HAP-1 (cell line): ENCODE data around the gene KDM5C.

Source experiments
- DNase-seq, 2 experiments: peaks; one replicate each; pipeline ENCODE4 v3.0.0-alpha.2; 2016 to 2020; ENCODE audit warnings: low spot score in 2 of 2
- H3K27me3 ChIP-seq: fragments of 250-450 bp; sonication (Bioruptor Pico); 2 replicates; pipeline ENCODE4 v1.5.1; 2020; ENCODE audit warnings: low read depth, mild to moderate bottlenecking, moderate library complexity
- H3K36me3 ChIP-seq: fragments of 250-450 bp; sonication (Bioruptor Pico); replicated peaks from 2 replicates; pipeline ENCODE4 v1.5.1; 2020; ENCODE audit warnings: mild to moderate bottlenecking
- H3K4me1 ChIP-seq: fragments of 250-450 bp; sonication (Bioruptor Pico); 2 replicates; pipeline ENCODE4 v1.5.1; 2020; ENCODE audit warnings: mild to moderate bottlenecking
- H3K4me3 ChIP-seq: fragments of 250-450 bp; sonication (Bioruptor Pico); 2 replicates; pipeline ENCODE4 v1.5.1; 2020; ENCODE audit warnings: mild to moderate bottlenecking, moderate library complexity
- H3K9me3 ChIP-seq: fragments of 250-450 bp; sonication (Bioruptor Pico); 2 replicates; pipeline ENCODE4 v1.5.1; 2020; ENCODE audit warnings: mild to moderate bottlenecking, moderate library complexity
- in situ Hi-C: fragments of 300-500 bp; cut with MboI; formaldehyde crosslinking; loops from 3 replicates; pipeline ENCODE4 v1.14.3; 2020; ENCODE audit warnings: low sequenced_read_pairs, inconsistent platforms, mixed read lengths

The KDM5C gene

DNA sequence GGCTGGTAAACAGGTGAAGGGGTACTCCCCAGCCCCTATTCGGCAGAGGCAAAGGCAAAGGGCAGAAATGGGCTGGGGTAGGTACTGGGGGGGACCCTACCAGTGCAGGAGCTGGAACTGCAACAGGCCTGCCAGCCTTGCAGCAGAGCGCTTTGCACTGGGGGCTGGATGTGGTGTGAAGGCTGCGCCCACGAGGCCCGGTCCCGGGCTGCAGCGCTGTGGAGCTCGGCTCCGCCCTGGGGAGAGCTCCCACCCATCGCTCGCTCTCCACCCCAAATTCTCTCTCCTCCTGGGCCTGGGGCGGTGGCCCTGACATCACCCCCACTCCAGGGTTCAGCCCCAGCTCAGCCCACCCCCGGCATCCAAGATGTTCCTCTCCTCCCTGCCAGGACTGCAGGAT is 32.2 kb upstream of the KDM5C start:
- no peak for DNase-seq
- Histone ChIP-seq H3K9me3 (no peaks in the 10 kb centered on the region), H3K4me3 (no peak overlapping the region), H3K4me1 (no peaks in the 10 kb centered on the region), H3K36me3 (no peaks in the 10 kb centered on the region), H3K27me3 (0 out of 2 replicates have a peak, but pooled peaks cover 2% of the 10 kb centered on the region)
- in situ Hi-C loops = no loop called here

GRCh38 chrX:53256446-53257041 is 31.5 kb upstream of the KDM5C start:
- no peak overlapping the region for H3K4me3 ChIP-seq
- no peaks in the 10 kb centered on the region for H3K27me3 ChIP-seq
- in situ Hi-C loops = no loop called here
- no peaks in the 10 kb centered on the region for H3K9me3 ChIP-seq
- DNase-seq = no peak
- no peaks in the 10 kb centered on the region for H3K4me1 ChIP-seq
- no peaks in the 10 kb centered on the region for H3K36me3 ChIP-seq

DNA sequence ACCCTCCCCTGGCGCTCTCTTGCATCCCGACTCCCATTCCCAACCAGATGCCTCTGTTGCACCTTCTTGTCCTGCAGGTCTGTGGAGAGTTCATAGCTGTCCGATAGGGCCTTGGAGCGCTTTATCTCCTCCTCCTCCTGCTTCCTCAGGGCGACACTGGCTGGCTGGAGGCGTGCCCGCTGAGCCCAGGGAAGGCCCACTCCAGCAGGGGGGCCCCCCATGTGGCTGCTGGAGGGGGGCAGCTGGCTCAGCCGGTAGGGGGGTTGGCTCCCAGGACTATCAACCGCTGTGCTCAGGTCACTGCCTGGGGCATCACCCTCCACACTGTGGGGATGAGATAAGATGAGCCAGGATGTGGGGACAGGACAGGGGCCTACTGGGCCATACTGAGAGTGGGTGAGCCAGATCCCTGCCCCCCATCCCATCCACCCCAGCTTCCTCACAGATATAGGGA is 30.8 kb upstream of the KDM5C start:
- DNase-seq = no peak
- Histone ChIP-seq H3K4me3 (no peak overlapping the region), H3K9me3 (no peaks in the 10 kb centered on the region), H3K36me3 (no peaks in the 10 kb centered on the region), H3K27me3 (no peaks in the 10 kb centered on the region), H3K4me1 (no peaks in the 10 kb centered on the region)
- in situ Hi-C loops = no loop called here

DNA sequence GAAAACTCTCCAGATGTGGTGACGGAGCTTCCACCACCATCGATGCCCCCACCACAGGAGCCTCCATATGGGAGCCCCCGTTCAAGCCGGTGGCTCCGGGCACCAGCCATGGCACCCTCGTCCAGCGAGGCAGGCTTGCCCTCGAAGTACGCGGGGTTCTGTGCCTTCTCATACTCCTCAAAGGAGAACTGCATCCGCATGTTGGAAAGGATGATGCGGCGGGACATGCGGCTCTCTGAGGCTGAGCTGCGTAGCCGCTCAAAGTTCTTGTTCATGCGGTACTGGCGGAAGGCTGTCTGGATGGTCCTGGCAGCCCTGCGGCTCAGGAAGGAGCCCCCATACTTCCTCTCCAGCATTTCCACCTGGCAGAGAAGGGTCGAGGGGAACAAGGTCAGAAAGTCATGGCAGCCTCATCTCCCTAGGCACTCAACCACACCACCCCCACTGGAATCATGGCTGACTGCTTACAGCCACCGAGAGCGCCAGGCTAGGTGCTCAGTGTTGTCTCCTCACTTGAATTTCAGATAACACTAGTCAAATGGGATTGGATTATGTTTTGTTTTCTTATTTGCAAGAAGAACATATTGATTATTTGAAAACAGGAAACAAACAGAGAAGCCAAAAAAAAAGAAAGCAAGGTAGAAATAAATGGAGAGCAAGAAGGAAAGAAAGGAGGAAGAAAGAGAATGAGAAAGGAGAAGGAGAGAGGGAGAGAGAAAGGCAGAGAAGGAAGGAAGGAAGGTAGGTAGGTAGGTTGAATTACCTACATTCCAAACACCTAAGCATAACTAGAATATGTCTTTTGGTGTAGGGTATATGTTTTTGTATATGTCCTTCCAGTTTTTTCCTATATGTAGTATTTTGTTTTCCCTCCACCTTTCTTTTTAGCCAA is 29.8 kb upstream of the KDM5C start:
- Histone ChIP-seq H3K27me3 (no peaks in the 10 kb centered on the region), H3K4me3 (no peak overlapping the region), H3K9me3 (no peaks in the 10 kb centered on the region), H3K36me3 (no peaks in the 10 kb centered on the region), H3K4me1 (no peaks in the 10 kb centered on the region)
- no peak for DNase-seq
- in situ Hi-C loops = no loop called here

GRCh38 chrX:53253293-53254020 is 28.4 kb upstream of the KDM5C start:
- H3K4me1 ChIP-seq = no peaks in the 10 kb centered on the region
- no peaks in the 10 kb centered on the region for H3K9me3 ChIP-seq
- in situ Hi-C loops = no loop called here
- no peak overlapping the region for H3K4me3 ChIP-seq
- H3K27me3 ChIP-seq = no peaks in the 10 kb centered on the region
- DNase-seq = no peak
- no peaks in the 10 kb centered on the region for H3K36me3 ChIP-seq

DNA sequence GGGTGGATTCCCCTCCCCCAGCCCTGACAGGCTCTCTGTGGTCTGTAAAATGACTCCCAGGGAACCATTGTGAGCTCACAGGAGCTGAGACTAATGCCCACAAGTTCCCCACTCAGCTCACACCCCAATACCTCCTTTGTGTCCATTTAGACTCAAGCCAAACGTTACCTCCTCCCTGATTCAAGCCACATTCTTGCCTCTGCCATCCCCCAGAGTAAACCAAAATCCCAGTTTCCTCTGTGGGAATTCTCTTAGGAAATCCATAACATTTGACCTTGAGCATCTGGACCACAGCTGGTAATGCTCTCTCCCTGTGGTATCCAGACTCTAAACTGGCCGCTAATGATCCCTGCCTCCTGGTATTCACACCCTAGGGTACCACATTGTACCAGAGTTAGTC is 26.3 kb upstream of the KDM5C start:
- in situ Hi-C loops = no loop called here
- H3K9me3 ChIP-seq = no peaks in the 10 kb centered on the region
- no peaks in the 10 kb centered on the region for H3K36me3 ChIP-seq

DNA sequence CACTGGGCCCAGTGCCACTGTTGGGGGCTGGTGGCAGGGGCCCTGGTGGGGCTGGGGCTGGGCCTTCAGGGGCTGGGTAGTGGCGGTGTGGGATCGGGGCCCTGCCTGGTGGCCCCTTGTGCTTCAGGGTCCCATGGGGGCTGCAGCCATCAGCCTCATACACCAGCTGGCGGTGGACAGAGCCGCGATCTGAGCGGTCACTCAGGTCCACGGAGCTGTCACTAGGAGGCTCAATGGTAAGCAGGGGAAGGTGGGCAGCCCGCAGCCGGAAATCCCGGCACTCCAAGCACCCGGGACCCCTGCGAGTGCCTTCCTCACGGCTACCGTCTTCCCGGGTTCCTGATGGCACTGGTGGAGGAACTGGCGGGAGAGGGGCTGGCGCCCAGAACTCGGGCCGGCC is 25.5 kb upstream of the KDM5C start:
- H3K4me1 ChIP-seq = no peaks in the 10 kb centered on the region
- H3K4me3 ChIP-seq = no peak overlapping the region
- H3K36me3 ChIP-seq = no peaks in the 10 kb centered on the region
- H3K9me3 ChIP-seq = no peaks in the 10 kb centered on the region
- no peak for DNase-seq
- H3K27me3 ChIP-seq = no peaks in the 10 kb centered on the region
- in situ Hi-C loops = no loop called here

More for the DNA sequence above, 26.3 kb upstream of the KDM5C start:
- H3K27me3 ChIP-seq = no peaks in the 10 kb centered on the region
- no peak overlapping the region for H3K4me3 ChIP-seq
- DNase-seq = no peak
- no peaks in the 10 kb centered on the region for H3K4me1 ChIP-seq

- H3K36me3 ChIP-seq = no peaks in the 10 kb centered on the region
- no peaks in the 10 kb centered on the region for H3K27me3 ChIP-seq
- no peak for DNase-seq
- H3K9me3 ChIP-seq = no peaks in the 10 kb centered on the region
- H3K4me1 ChIP-seq = no peaks in the 10 kb centered on the region
- in situ Hi-C loops = no loop called here
- no peak overlapping the region for H3K4me3 ChIP-seq
Observed at GRCh38 chrX:53249408-53250042, 24.5 kb upstream of the KDM5C start.

DNA sequence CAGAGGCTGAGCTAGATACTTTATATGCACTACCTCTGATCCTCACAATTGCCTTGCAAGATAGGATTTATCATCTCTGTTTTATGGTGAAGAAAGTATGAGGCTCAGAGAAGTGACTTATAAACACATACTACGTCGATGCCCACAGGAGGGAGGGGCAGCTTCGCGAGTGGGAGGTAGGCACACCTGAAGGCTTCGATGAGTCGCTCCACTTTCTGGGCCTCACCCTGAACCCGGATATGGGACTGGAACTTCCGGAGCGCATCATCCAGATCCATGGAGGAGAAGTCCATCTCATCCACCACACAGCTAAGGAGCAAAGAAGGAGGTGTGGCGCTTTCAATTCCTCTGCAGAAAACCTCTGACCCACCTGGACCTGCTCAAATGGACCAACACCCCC is 22.9 kb upstream of the KDM5C start:
- DNase-seq = no peak
- Histone ChIP-seq H3K9me3 (no peaks in the 10 kb centered on the region), H3K4me1 (no peaks in the 10 kb centered on the region), H3K36me3 (no peaks in the 10 kb centered on the region), H3K27me3 (no peaks in the 10 kb centered on the region), H3K4me3 (no peak overlapping the region)
- in situ Hi-C loops = no loop called here

GRCh38 chrX:53246231-53246630 is 21.2 kb upstream of the KDM5C start:
- Histone ChIP-seq H3K4me1 (no peaks in the 10 kb centered on the region), H3K4me3 (no peak overlapping the region), H3K9me3 (no peaks in the 10 kb centered on the region), H3K27me3 (no peaks in the 10 kb centered on the region), H3K36me3 (no peaks in the 10 kb centered on the region)
- DNase-seq = no peak
- in situ Hi-C loops = no loop called here

DNA sequence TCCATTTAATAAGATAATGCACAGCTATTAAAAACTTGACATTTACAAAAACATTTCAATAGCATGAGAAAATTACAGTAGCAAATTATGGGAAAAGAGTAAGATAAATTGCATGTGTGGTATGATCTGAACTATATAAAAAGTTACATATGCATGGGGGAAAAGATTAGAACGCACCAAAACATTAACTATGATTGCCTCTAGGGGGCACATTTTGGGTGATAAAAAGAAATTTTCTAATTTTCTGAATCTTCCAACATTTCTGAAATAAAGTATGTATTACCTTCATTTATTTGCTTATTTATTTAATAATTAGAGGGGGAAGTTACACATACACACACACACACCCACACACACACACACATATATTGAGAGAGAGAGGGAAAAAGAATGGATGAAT is 19.6 kb upstream of the KDM5C start:
- no peak overlapping the region for H3K4me3 ChIP-seq
- H3K36me3 ChIP-seq = no peaks in the 10 kb centered on the region
- no peaks in the 10 kb centered on the region for H3K4me1 ChIP-seq
- H3K27me3 ChIP-seq = no peaks in the 10 kb centered on the region
- in situ Hi-C loops = no loop called here
- DNase-seq = no peak
- H3K9me3 ChIP-seq = no peaks in the 10 kb centered on the region

- Histone ChIP-seq H3K4me1 (no peaks in the 10 kb centered on the region), H3K4me3 (no peak overlapping the region), H3K9me3 (no peaks in the 10 kb centered on the region), H3K27me3 (no peaks in the 10 kb centered on the region), H3K36me3 (no peaks in the 10 kb centered on the region)
- in situ Hi-C loops = no loop called here
- DNase-seq = no peak
Observed at GRCh38 chrX:53242310-53242709, 17.3 kb upstream of the KDM5C start.

GRCh38 chrX:53241558-53241957 is 16.6 kb upstream of the KDM5C start:
- H3K4me1 ChIP-seq = no peaks in the 10 kb centered on the region
- DNase-seq = no peak
- no peak overlapping the region for H3K4me3 ChIP-seq
- H3K9me3 ChIP-seq = no peaks in the 10 kb centered on the region
- H3K27me3 ChIP-seq = no peaks in the 10 kb centered on the region
- in situ Hi-C loops = no loop called here
- H3K36me3 ChIP-seq = no peaks in the 10 kb centered on the region
